GM12874 (cell line): ENCODE results near the gene PRRG2.

ENCODE experiments used
- TF ChIP-seq, protein P1 (sequence below): IDR thresholded peaks from 2 replicates; pipeline ENCODE4 v1.5.1; 2011; ENCODE audit warnings: low read depth, mild to moderate bottlenecking, control low read depth, low read length, moderate library complexity; ENCODE audit not compliant: insufficient read depth

Gene PRRG2

DNA sequence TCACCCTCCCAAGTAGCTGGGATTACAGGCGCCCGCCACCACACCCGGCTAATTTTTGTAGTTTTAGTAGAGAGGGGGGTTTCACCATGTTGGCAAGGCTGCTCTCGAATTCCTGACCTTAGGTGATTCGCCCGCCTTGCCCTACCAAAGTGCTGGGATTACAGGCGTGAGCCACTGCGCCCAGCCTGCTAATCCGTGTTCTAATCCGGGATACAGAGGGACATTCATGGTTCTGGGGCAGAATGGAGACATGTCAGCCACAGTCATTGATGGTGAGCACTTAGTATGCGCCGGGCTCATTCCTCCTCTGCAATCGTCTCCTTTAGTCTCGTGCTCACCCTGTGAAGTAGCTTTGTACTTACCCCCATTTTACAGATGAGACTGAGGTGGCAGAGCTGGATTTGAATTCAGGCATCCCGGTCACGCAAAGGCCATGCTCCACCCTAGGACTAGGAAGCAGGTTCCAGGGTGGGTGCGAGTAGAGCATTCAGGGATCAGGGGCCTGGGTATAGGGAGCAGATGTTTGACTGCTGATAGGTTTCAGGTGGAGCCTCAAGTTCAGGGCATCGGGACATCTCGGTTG lies 50.6 kb downstream of the PRRG2 start:
- TF ChIP-seq, protein P1, sequence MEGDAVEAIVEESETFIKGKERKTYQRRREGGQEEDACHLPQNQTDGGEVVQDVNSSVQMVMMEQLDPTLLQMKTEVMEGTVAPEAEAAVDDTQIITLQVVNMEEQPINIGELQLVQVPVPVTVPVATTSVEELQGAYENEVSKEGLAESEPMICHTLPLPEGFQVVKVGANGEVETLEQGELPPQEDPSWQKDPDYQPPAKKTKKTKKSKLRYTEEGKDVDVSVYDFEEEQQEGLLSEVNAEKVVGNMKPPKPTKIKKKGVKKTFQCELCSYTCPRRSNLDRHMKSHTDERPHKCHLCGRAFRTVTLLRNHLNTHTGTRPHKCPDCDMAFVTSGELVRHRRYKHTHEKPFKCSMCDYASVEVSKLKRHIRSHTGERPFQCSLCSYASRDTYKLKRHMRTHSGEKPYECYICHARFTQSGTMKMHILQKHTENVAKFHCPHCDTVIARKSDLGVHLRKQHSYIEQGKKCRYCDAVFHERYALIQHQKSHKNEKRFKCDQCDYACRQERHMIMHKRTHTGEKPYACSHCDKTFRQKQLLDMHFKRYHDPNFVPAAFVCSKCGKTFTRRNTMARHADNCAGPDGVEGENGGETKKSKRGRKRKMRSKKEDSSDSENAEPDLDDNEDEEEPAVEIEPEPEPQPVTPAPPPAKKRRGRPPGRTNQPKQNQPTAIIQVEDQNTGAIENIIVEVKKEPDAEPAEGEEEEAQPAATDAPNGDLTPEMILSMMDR, result no peak

DNA sequence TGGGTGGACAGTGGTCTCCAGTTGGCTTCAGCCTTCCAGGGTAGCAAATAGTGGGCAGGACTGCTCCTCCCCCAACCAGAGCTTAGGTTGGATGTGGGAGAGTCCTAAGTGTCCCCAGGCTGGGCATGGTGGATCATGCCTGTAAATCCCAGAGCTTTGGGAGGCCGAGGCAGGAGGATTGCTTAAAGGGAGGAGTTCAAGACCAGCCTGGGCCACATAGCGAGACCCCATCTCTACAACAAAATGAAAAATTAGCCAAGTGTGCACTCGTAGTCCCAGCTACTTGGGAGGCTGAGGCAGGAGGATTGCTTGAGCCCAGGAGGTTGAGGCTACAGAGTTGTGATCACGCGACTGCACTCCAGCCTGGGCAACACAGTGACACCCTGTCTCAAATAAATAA lies 51.5 kb downstream of the PRRG2 start:
- TF ChIP-seq, protein P1, result no peak

GRCh38 chr19:49635530-49636232 lies 54.6 kb downstream of the PRRG2 start:
- TF ChIP-seq, protein P1, result no peak

DNA sequence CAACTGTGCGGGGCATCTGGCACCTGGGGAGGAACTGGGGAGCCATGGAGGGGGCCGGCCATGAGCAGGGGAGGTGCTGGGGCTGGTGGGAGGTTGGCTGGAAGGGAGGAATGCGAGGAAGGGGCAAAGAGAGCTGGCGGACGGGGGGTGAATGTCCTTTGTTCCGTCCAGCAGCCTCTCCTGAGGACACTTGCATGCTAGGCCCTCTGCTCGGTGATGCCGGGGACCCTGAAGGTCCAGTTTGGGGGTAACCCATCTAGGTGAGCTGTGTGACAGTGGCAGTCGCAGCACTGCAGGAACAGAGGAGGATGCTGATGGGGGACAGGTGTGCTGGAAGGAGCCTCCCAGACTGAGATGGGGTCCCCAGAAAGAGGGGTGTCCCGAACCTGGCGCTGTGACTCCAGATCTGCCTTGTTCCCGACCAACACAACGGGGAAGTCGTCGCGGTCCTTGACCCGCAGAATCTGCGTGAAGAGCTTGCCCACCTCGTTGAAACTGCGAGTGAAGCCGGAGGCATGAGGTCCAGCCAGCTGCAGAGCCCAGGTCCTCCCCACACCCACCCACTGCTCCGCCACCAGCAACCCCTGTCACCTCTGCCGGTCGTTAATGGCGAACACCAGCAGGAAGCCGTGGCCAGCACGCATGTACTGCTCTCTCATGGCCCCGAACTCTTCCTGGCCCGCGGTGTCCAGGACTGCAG lies 55.3 kb downstream of the PRRG2 start:
- TF ChIP-seq, protein P1, result no peak

- TF ChIP-seq, protein P1, result no peak
Measured at GRCh38 chr19:49637821-49638738, 57.0 kb downstream of the PRRG2 start.

DNA sequence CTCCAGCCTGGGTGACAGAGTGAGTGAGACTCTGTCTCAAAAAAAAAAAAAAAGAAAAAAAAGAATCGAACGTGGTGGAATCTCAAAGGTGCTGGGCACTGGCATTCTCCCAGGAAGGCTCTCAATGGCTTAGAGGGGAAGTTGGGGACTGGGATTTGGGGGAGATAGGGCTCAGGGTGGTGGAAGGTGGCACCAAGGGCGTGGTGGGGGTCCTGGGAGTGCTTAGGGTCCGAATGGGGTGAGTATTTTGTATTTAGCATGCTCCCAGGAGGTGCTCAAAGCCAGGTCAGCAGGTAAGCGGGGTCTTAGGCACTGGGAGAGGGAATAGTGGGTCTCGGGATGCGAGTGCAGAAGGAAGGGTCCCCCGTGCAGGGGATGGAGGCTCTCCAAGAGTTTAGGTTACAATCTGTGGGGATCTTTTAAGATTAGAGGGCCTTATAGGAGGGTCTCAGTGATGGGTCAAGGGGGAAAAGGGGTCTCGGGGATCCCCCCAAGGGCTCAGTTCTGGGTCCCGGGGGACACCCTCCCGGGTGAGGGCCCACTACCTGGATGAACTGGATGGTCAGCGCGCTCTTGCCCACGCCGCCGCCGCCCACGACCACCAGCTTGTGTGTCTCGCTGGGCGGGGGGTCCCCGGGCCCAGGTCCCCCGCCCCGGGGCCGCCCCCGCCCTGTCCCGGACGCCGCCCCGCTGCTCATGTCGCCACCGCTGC lies 58.4 kb downstream of the PRRG2 start:
- TF ChIP-seq, protein P1, result no peak
